ENCODE data around the gene FBXL16.

The FBXL16 gene

DNA sequence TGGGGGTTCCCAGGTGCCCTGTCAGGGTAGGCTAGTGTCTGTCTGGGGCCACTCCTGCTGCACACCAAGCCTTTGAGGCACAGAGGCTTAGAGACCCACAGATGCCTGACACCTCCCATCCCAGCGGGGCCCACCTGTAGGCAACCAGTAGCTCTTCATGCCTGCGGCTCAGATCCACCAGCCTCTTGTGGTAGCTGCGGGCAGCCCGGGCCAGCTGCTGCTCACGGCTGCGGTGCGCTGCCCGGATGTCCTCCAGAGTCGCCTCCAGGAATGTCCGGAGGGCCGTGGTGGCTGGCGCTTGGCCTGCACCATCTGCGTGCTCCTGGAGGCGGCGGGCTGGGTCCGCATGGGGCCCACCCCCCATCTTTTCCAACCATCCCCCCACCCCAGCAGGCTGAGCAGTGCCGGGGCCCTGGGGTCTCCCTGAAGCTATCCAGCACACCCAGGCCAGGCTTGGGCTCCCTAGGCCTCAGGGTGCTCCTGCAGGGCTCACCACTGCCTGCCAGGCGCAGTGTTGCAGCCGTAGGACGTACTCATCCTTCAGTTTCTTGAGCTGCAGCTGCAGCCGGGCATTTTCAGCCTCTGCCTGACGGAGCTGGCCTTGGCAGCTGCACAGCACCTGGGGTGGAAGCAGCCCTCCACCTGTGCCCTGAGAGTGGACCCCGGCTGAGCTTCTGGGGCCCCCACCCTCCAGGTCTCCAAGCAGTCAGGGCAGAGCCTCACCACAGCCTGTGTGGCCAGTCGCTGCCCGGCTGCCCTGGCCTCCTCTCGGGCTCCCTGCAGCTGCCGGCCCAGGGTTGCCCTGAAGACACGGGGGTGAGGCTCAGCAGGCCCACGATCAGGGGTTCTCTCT, 18.8 kb upstream of the FBXL16 start:
- peak overlapping the region; percentile 17 for H3K18ac ChIP-seq (ENCODE audit: low read length)
- H3K23ac ChIP-seq (ENCODE audit: low read depth, low read length, poor library complexity): peak overlapping the region; percentile 80
- peaks cover 13% of the 10 kb centered on the region for H3K79me1 ChIP-seq (ENCODE audit: low read depth, low read length)
- H2BK15ac ChIP-seq (ENCODE audit: low read length): no peak overlapping the region
- no peak overlapping the region for H3K4me3 ChIP-seq (ENCODE audit: low read length in 2 of 2)
- H3K9ac ChIP-seq (ENCODE audit: low read depth, low read length, poor library complexity): no peak overlapping the region
- no CpG with 5 or more reads among the region's 29 CpGs for WGBS, 2 donors (ENCODE audit: extremely low coverage in 2 of 2, insufficient read length in 2 of 2, insufficient replicate concordance in 1 of 2)
- peak overlapping the region; percentile 66 for H2BK5ac ChIP-seq (ENCODE audit: low read length)
- peaks cover 0 to 16% (median 0%) of the 10 kb centered on the region in 3 experiments for H3K27me3 ChIP-seq (ENCODE audit: control insufficient read depth in 3 of 3, insufficient read depth in 3 of 3, low read depth in 1 of 3, low read length in 3 of 3)
- peak overlapping the region; percentile 65 for H4K8ac ChIP-seq (ENCODE audit: low read depth, low read length)
- no peak overlapping the region for H4K91ac ChIP-seq (ENCODE audit: low read depth, low read length, poor library complexity)
- H3K27ac ChIP-seq (replicated peaks; ENCODE audit: low read length): no peak overlapping the region
- H2AFZ ChIP-seq (ENCODE audit: low read length): no peak overlapping the region
- DNase-seq (ENCODE audit: low spot score): no peak
- H2BK120ac ChIP-seq (ENCODE audit: low read depth, low read length): no peak overlapping the region
- H3K36me3 ChIP-seq (replicated peaks in 1 of 2; ENCODE audit: control insufficient read depth in 2 of 2, insufficient read depth in 2 of 2, low read length in 2 of 2): peaks cover 2 to 4% of the 10 kb centered on the region in 2 donors
- H3K4me1 ChIP-seq (ENCODE audit: control insufficient read depth in 2 of 2, insufficient read depth in 1 of 2, low read depth in 1 of 2, low read length in 2 of 2): peaks cover 23% of the 10 kb centered on the region in 2 donors
- peak overlapping the region; percentile 38 for H3K14ac ChIP-seq (ENCODE audit: low read length)
- no peak overlapping the region for H3K4ac ChIP-seq (ENCODE audit: low read length)
- no peak overlapping the region for H3K4me2 ChIP-seq (ENCODE audit: insufficient read depth, low read length, poor library complexity, severe bottlenecking)
- H3K9me3 ChIP-seq (replicated peaks in 1 of 2; ENCODE audit: control insufficient read depth in 2 of 2, insufficient read depth in 1 of 2, low read depth in 1 of 2, low read length in 2 of 2): no peaks in the 10 kb centered on the region
- peak overlapping the region; percentile 30 for H2BK12ac ChIP-seq (ENCODE audit: low read length)
- peak overlapping the region; percentile 92 for H2AK5ac ChIP-seq (ENCODE audit: low read depth, low read length)

DNA sequence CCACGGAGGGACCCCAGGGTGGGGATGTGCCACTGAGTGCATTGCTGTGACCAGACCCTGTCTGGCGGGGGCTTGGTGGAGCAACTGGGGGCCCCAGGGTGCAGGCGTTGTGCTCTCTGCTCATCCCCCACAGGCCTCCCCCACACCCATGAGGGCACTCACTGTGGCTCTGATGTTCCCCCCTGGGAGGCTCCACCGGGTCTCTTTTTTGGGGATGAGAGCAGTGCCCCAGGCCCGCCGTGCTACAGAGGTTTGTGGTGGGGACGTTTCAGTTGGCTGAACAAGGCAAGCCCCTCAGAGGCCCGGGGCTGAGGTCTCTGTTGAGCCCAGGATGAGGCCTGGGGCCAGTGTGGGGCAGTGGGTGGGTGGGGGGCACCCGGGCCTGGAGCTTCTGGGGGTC, 18.1 kb upstream of the FBXL16 start:
- Histone ChIP-seq H3K18ac (ENCODE audit: low read length) (no peak overlapping the region), H3K4me1 (ENCODE audit: control insufficient read depth in 2 of 2, insufficient read depth in 1 of 2, low read depth in 1 of 2, low read length in 2 of 2) (peaks cover 27 to 30% of the 10 kb centered on the region in 2 donors), H3K79me1 (ENCODE audit: low read depth, low read length) (peaks cover 19% of the 10 kb centered on the region), H3K4me3 (ENCODE audit: low read length in 2 of 2) (no peak overlapping the region), H3K27me3 (ENCODE audit: control insufficient read depth in 3 of 3, insufficient read depth in 3 of 3, low read depth in 1 of 3, low read length in 3 of 3) (peaks cover 0 to 16% (median 0%) of the 10 kb centered on the region in 3 experiments), H3K4me2 (ENCODE audit: insufficient read depth, low read length, poor library complexity, severe bottlenecking) (no peak overlapping the region), H3K14ac (ENCODE audit: low read length) (no peak overlapping the region), H3K4ac (ENCODE audit: low read length) (no peak overlapping the region), H2BK12ac (ENCODE audit: low read length) (no peak overlapping the region), H2AFZ (ENCODE audit: low read length) (no peak overlapping the region), H2BK15ac (ENCODE audit: low read length) (no peak overlapping the region), H3K23ac (ENCODE audit: low read depth, low read length, poor library complexity) (no peak overlapping the region), H3K9ac (ENCODE audit: low read depth, low read length, poor library complexity) (no peak overlapping the region), H2BK120ac (ENCODE audit: low read depth, low read length) (no peak overlapping the region), H3K27ac (replicated peaks; ENCODE audit: low read length) (no peak overlapping the region), H4K8ac (ENCODE audit: low read depth, low read length) (no peak overlapping the region), H2BK5ac (ENCODE audit: low read length) (peak overlapping the region; percentile 16), H4K91ac (ENCODE audit: low read depth, low read length, poor library complexity) (no peak overlapping the region), H2AK5ac (ENCODE audit: low read depth, low read length) (no peak overlapping the region), H3K36me3 (replicated peaks in 1 of 2; ENCODE audit: control insufficient read depth in 2 of 2, insufficient read depth in 2 of 2, low read length in 2 of 2) (peaks cover 4 to 7% of the 10 kb centered on the region in 2 donors), H3K9me3 (replicated peaks in 1 of 2; ENCODE audit: control insufficient read depth in 2 of 2, insufficient read depth in 1 of 2, low read depth in 1 of 2, low read length in 2 of 2) (no peaks in the 10 kb centered on the region)
- DNase-seq (ENCODE audit: low spot score): no peak
- WGBS, 2 donors (ENCODE audit: extremely low coverage in 2 of 2, insufficient read length in 2 of 2, insufficient replicate concordance in 1 of 2): no CpG with 5 or more reads among the region's 9 CpGs

DNA sequence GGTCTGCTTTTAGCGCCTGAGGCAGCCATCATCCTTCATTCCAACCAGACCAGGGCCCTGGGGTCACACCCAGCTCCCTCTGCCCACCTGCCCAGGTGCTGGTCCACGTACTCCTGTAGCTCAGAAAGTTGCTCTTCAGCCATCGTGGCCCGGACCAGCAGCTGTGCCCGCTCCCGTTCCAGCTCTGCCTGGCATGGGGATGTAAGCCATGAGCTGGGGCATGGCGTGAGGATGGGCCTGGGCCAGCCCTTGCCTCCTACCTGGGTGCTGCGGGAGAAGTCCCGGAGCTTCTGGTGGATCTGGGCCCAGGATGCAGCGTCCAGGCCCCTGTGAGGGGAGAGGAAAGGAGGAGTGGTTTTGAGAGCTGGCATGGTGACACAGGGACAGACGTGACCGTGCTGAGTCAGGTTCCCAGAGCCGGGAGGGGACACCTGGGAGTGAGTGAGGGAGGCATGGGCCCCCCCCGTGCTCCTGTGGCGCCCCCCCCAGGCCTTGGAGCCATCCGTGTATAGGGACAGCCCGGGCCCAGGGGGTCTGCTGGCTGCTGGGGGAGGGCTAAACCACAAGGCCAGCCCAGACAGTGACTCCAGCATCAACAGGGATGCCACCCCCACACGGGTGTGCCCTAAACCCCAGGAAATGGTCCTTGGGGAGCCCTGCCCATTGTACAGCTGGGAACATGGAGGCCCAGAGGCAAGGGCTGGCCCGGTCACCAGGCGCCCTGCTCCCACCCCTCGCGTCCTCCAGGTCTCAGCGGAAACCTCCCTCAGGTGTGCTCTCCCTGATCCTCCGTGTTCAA, 17.4 kb upstream of the FBXL16 start:
- no peak overlapping the region for H2BK15ac ChIP-seq (ENCODE audit: low read length)
- peaks cover 24% of the 10 kb centered on the region for H3K79me1 ChIP-seq (ENCODE audit: low read depth, low read length)
- H3K9ac ChIP-seq (ENCODE audit: low read depth, low read length, poor library complexity): no peak overlapping the region
- peaks cover 30 to 37% of the 10 kb centered on the region in 2 donors for H3K4me1 ChIP-seq (ENCODE audit: control insufficient read depth in 2 of 2, insufficient read depth in 1 of 2, low read depth in 1 of 2, low read length in 2 of 2)
- peak overlapping the region; percentile 61 for H2AK5ac ChIP-seq (ENCODE audit: low read depth, low read length)
- H3K4me3 ChIP-seq (ENCODE audit: low read length in 2 of 2): no peak overlapping the region
- H3K9me3 ChIP-seq (replicated peaks in 1 of 2; ENCODE audit: control insufficient read depth in 2 of 2, insufficient read depth in 1 of 2, low read depth in 1 of 2, low read length in 2 of 2): no peaks in the 10 kb centered on the region
- H3K4me2 ChIP-seq (ENCODE audit: insufficient read depth, low read length, poor library complexity, severe bottlenecking): no peak overlapping the region
- H3K36me3 ChIP-seq (replicated peaks in 1 of 2; ENCODE audit: control insufficient read depth in 2 of 2, insufficient read depth in 2 of 2, low read length in 2 of 2): peaks cover 4 to 14% of the 10 kb centered on the region in 2 donors
- H4K8ac ChIP-seq (ENCODE audit: low read depth, low read length): no peak overlapping the region
- H3K27me3 ChIP-seq (ENCODE audit: control insufficient read depth in 3 of 3, insufficient read depth in 3 of 3, low read depth in 1 of 3, low read length in 3 of 3): peaks cover 0 to 13% (median 0%) of the 10 kb centered on the region in 3 experiments
- no peak for DNase-seq (ENCODE audit: low spot score)
- H2BK12ac ChIP-seq (ENCODE audit: low read length): no peak overlapping the region
- H4K91ac ChIP-seq (ENCODE audit: low read depth, low read length, poor library complexity): no peak overlapping the region
- H3K23ac ChIP-seq (ENCODE audit: low read depth, low read length, poor library complexity): no peak overlapping the region
- no peak overlapping the region for H2BK120ac ChIP-seq (ENCODE audit: low read depth, low read length)
- H2BK5ac ChIP-seq (ENCODE audit: low read length): peak overlapping the region; percentile 16
- WGBS, 2 donors (ENCODE audit: extremely low coverage in 2 of 2, insufficient read length in 2 of 2, insufficient replicate concordance in 1 of 2): no CpG with 5 or more reads among the region's 24 CpGs
- H2AFZ ChIP-seq (ENCODE audit: low read length): no peak overlapping the region
- no peak overlapping the region for H3K4ac ChIP-seq (ENCODE audit: low read length)
- no peak overlapping the region for H3K27ac ChIP-seq (replicated peaks; ENCODE audit: low read length)
- no peak overlapping the region for H3K18ac ChIP-seq (ENCODE audit: low read length)
- no peak overlapping the region for H3K14ac ChIP-seq (ENCODE audit: low read length)
